K562 (cell line): ENCODE data around the gene ABCG1. TPM values are rescaled to one million over a fixed set of nuclear protein-coding genes. Genes with fewer than 3 reads are reported as not detected.

ENCODE experiments used
- ATAC-seq: fragments of 200-7000 bp; cut with Tn5 transposase; 3 replicates; pipeline ENCODE4 v1.9.1; 2020; ENCODE audit warnings: moderate library complexity
- BruUV-seq: library from RNA; stranded (reverse); fragments of 400-500 nt; replicated peaks from 2 replicates; lab custom pipeline; 2021; lab: Mats Ljungman, UMichigan
- CTCF ChIA-PET: fragments of 300-600 bp; formaldehyde crosslinking; extraction: SDS; loops from one replicate; lab custom pipeline; 2021; ENCODE audit warnings: low intra/inter-chr PET ratio; lab: Yijun Ruan, JAX
- POLR2A ChIA-PET: fragments of 300-600, 350-650 bp; sonication (Branson Sonifier 250); formaldehyde crosslinking; extraction: SDS; loops from one replicate; lab custom pipeline; 2021; ENCODE audit warnings: antibody characterized with exemption, inconsistent platforms; lab: Yijun Ruan, JAX
- DNase-seq, 4 experiments: peaks; one replicate each; pipeline versions ENCODE4 v3.0.0 to v3.0.0-alpha.2; 2011 to 2018; ENCODE audit warnings: low spot score in 3 of 4, mixed read lengths in 3 of 4; ENCODE audit errors: extremely low read depth in 1 of 4
- FAIRE-seq: peaks from 2 replicates; lab custom pipeline; 2011; peaks lifted over from hg19 to GRCh38; lab: Jason Lieb, UNC
- H2AFZ ChIP-seq: 2 replicates; pipeline ENCODE4 v1.6.0; 2011; ENCODE audit warnings: low read depth, low read length, control low read depth, inconsistent platforms
- H3K27ac ChIP-seq: fragments of 200-600 bp; 3 replicates; pipeline ENCODE4 v1.8.0; 2011; ENCODE audit warnings: low read depth, mild to moderate bottlenecking, control low read depth, inconsistent platforms, low read length, moderate library complexity, mixed read lengths; ENCODE audit errors: extremely low read depth
- H3K27me3 ChIP-seq, 2 experiments: fragments of 300-600 bp in 1 of 2; 2 replicates in 1 of 2; 3 replicates in 1 of 2; pipeline versions ENCODE4 v1.6.0 to v1.8.0; 2011; ENCODE audit warnings: inconsistent platforms in 2 of 2, low read length in 2 of 2, mild to moderate bottlenecking in 1 of 2, mixed read lengths in 1 of 2, moderate library complexity in 1 of 2; ENCODE audit not compliant: control insufficient read depth in 2 of 2, insufficient read depth in 2 of 2
- H3K36me3 ChIP-seq: fragments of 300-600 bp; 3 replicates; pipeline ENCODE4 v1.8.0; 2011; ENCODE audit warnings: mild to moderate bottlenecking, low read length, inconsistent platforms; ENCODE audit not compliant: control insufficient read depth, insufficient read depth
- H3K4me1 ChIP-seq, 2 experiments: fragments of 200-600 bp in 1 of 2; replicated peaks in 1 of 2; 2 replicates in 1 of 2; 3 replicates in 1 of 2; pipeline versions ENCODE4 v1.5.1 to v1.8.0; 2011; ENCODE audit warnings: inconsistent platforms in 2 of 2, low read length in 2 of 2, mild to moderate bottlenecking in 1 of 2, mixed read lengths in 1 of 2, moderate library complexity in 1 of 2; ENCODE audit not compliant: control insufficient read depth in 2 of 2, insufficient read depth in 2 of 2
- H3K4me2 ChIP-seq: 2 replicates; pipeline ENCODE4 v1.6.1; 2011; ENCODE audit warnings: low read length, control low read depth, inconsistent platforms, mixed read lengths; ENCODE audit not compliant: insufficient read depth
- H3K4me3 ChIP-seq: fragments of 200-600 bp; sonication (generic), shearing (Covaris generic); 2 replicates; pipeline ENCODE4 v1.5.1; 2016; ENCODE audit warnings: control low read depth, inconsistent platforms
- H3K79me2 ChIP-seq: fragments of 200-600 bp; 3 replicates; pipeline ENCODE4 v1.8.0; 2011; ENCODE audit warnings: low read length, inconsistent platforms; ENCODE audit not compliant: control insufficient read depth, insufficient read depth
- H3K9ac ChIP-seq, 2 experiments: 2 replicates each; pipeline versions ENCODE4 v1.6.0 to v1.6.1; 2011; ENCODE audit warnings: low read depth in 2 of 2, low read length in 2 of 2, control low read depth in 1 of 2, inconsistent platforms in 1 of 2, mild to moderate bottlenecking in 1 of 2, mixed read lengths in 1 of 2; ENCODE audit not compliant: insufficient read depth in 1 of 2
- H3K9me1 ChIP-seq: one replicate; pipeline ENCODE4 v1.6.0; 2011; ENCODE audit warnings: inconsistent platforms, mild to moderate bottlenecking, low read length, moderate library complexity; ENCODE audit not compliant: control insufficient read depth, insufficient read depth
- H3K9me3 ChIP-seq: replicated peaks from 2 replicates; pipeline ENCODE4 v1.5.1; 2011; ENCODE audit warnings: low read depth, low read length, inconsistent platforms; ENCODE audit not compliant: control insufficient read depth, insufficient read depth
- H4K20me1 ChIP-seq: replicated peaks from 2 replicates; pipeline ENCODE4 v1.6.1; 2011; ENCODE audit warnings: low read length, inconsistent platforms, mixed read lengths; ENCODE audit not compliant: control insufficient read depth, insufficient read depth
- DNMT1 ChIP-seq: fragments of 450-650 bp; IDR thresholded peaks from 2 replicates; pipeline ENCODE4 v1.6.1; 2016; ENCODE audit warnings: antibody characterized with exemption, mild to moderate bottlenecking
- FOXA1 ChIP-seq: fragments of 450-650 bp; IDR thresholded peaks from 2 replicates; pipeline ENCODE4 v1.6.1; 2016; ENCODE audit warnings: mild to moderate bottlenecking, borderline replicate concordance
- MAZ ChIP-seq, 2 experiments: fragments of 450-650 bp in 1 of 2; sonication (generic) in 1 of 2; formaldehyde crosslinking; IDR thresholded peaks in 1 of 2; conservative IDR thresholded peaks in 1 of 2; 2 replicates each; pipeline versions ENCODE4 v1.4.0 to v1.5.0; 2020; ENCODE audit warnings: mild to moderate bottlenecking in 1 of 2, missing genetic modification reagents in 1 of 2
- PATZ1 ChIP-seq: fragments of 250-450 bp; sonication (Bioruptor Pico); IDR thresholded peaks from 2 replicates; pipeline ENCODE4 v1.5.0; 2020; ENCODE audit warnings: mild to moderate bottlenecking, borderline replicate concordance
- RB1 ChIP-seq: fragments of 450-650 bp; IDR thresholded peaks from 2 replicates; pipeline ENCODE4 v1.6.1; 2017; ENCODE audit warnings: low read depth, mild to moderate bottlenecking
- RFX5 ChIP-seq: IDR thresholded peaks from 2 replicates; pipeline ENCODE4 v1.6.1; 2011; ENCODE audit warnings: low read depth, mild to moderate bottlenecking, improper control_type of control experiment, low read length
- RHOXF2B ChIP-seq: fragments of 250-450 bp; sonication (Bioruptor Pico); conservative IDR thresholded peaks from 2 replicates; pipeline ENCODE4 v1.5.1; 2021
- RUNX1 ChIP-seq: sonication (generic); IDR thresholded peaks from 2 replicates; pipeline ENCODE4 v1.6.1; 2016; ENCODE audit warnings: antibody characterized with exemption, low read depth
- SRF ChIP-seq, 2 experiments: fragments of 250-450, 450-650 bp in 1 of 2; sonication (Bioruptor Pico) in 1 of 2; sonication (generic) in 1 of 2; formaldehyde crosslinking; IDR thresholded peaks; 2 replicates each; pipeline versions ENCODE4 v1.5.0 to v1.5.1; 2020 to 2022; ENCODE audit warnings: mild to moderate bottlenecking in 1 of 2, missing genetic modification reagents in 1 of 2
- TSC22D4 ChIP-seq: fragments of 450-650 bp; IDR thresholded peaks from 2 replicates; pipeline ENCODE4 v1.6.1; 2016; ENCODE audit warnings: missing genetic modification characterization, missing biosample characterization, control low read depth
- ZNF586 ChIP-seq: fragments of 450-650 bp; formaldehyde crosslinking; conservative IDR thresholded peaks from 2 replicates; pipeline ENCODE4 v1.4.0; 2020; ENCODE audit warnings: mild to moderate bottlenecking, moderate library complexity
- WGBS: fragments of 100-300 bp; shearing (Covaris generic); methylation state at CpG from one replicate; pipeline ENCODE4 v1.1.6; 2016; ENCODE audit warnings: low coverage, mixed read lengths; ENCODE audit not compliant: insufficient coverage; ENCODE audit errors: missing lambda C conversion rate; 5-methylcytosine and 5-hydroxymethylcytosine counted together
- in situ Hi-C: fragments of 300-500 bp; cut with MboI; formaldehyde crosslinking; loops from 4 replicates; pipeline ENCODE4 v1.15.0; 2018; ENCODE audit warnings: inconsistent platforms, mixed read lengths
- intact Hi-C: fragments of 100-400 bp; cut with micrococcal nuclease; formaldehyde crosslinking; loops from 2 replicates; pipeline ENCODE4 v1.14.2; 2022
- polyA plus RNA-seq, 8 experiments: library from polyadenylated mRNA; depleted of rRNA in 4 of 8; stranded (reverse) in 5 of 8; unstranded in 3 of 8; fragments of >200 nt; fragmentation: Nextera tagmentation in 2 of 8; fragmentation: Illumina TruSeq in 1 of 8; extraction: Ambion mirVana in 2 of 8; extraction: Trizol in 1 of 8; gene quantifications; 2 replicates each; pipeline versions ENCODE4 v1.2.1 to v1.2.3, GENCODE V29; 2011 to 2014; ENCODE audit warnings: inconsistent platforms in 1 of 8, missing spikeins in 1 of 8
- total RNA-seq, 7 experiments: library from RNA; depleted of rRNA in 6 of 7; stranded (reverse); fragments of >200 nt in 6 of 7; fragmentation: Illumina TruSeq in 2 of 7; extraction: Trizol in 2 of 7; gene quantifications; 2 replicates each; pipeline versions ENCODE4 v1.2.1 to v1.2.3, GENCODE V29; 2011 to 2021; ENCODE audit warnings: low replicate concordance in 1 of 7

ABCG1 gene
- total and polyA plus RNA-seq, 9 of the 15 experiments (the other 6 are each of a cell fraction or from before 2014, with no cell fraction given), result 0.04 to 0.09 TPM; not detected in 7

- TF ChIP-seq RFX5, result no peak
- TF ChIP-seq RB1, result no peak
Measured at GRCh38 chr21:42290505-42290904, 71.6 kb downstream of the ABCG1 start (continued).

GRCh38 chr21:42291003-42291750 is 72.2 kb downstream of the ABCG1 start:
- ATAC-seq, result peak; percentile 18; the same call in 2 of the 3 replicates
- no peak for FAIRE-seq
- CTCF ChIA-PET, result no interaction called here
- WGBS, result 14% methylated on average over 35 of the region's 35 CpGs
- H3K79me2 ChIP-seq, result no peaks in the 10 kb centered on the region
- peaks cover 0 to 16% of the 10 kb centered on the region in 2 experiments; a peak in 2 of 5 replicates for H3K4me1 ChIP-seq
- 0 out of 4 replicates have a peak overlapping the region, but pooled peaks of 1 of the 2 experiments have one; percentile 17 for H3K9ac ChIP-seq
- no peak overlapping the region for H2AFZ ChIP-seq
- H3K9me1 ChIP-seq, result no peaks in the 10 kb centered on the region
- no peak for TF ChIP-seq FOXA1
- no peak for TF ChIP-seq SRF (CRISPR knock-in tag; IDR thresholded peaks at IDR 0.05)
- TF ChIP-seq PATZ1 (CRISPR knock-in tag), result no peak
- no peak for TF ChIP-seq RHOXF2B (CRISPR knock-in tag)
- TF ChIP-seq RUNX1, result no peak
- TF ChIP-seq MAZ (CRISPR knock-in tag; conservative IDR thresholded peaks at IDR 0.05 in 1 of 2, IDR thresholded peaks at IDR 0.05 in 1 of 2), result no peak
- no peak for TF ChIP-seq TSC22D4 (tag)
- no peak for TF ChIP-seq ZNF586
- TF ChIP-seq DNMT1, result no peak
- TF ChIP-seq, all 486 proteins: peak for 0
- Histone ChIP-seq H4K20me1 (peaks cover 17% of the 10 kb centered on the region), H3K4me3 (no peak overlapping the region), H3K9me3 (no peaks in the 10 kb centered on the region), H3K4me2 (no peak overlapping the region), H3K36me3 (no peaks in the 10 kb centered on the region), H3K27me3 (peaks cover 49 to 86% of the 10 kb centered on the region in 2 experiments), H3K27ac (no peak overlapping the region)
- DNase-seq, result no peak
- BruUV-seq, result no TSS peak
- POLR2A ChIA-PET, result interaction anchor here (0.8 to 1.3 kb wide), 3 partner anchors 9 to 111 kb away, joined by 3 to 4 read pairs (median 3); no protein-coding TSS in a partner anchor
- in situ Hi-C loops, result no loop called here
- intact Hi-C loops, result no loop called here
